Neural crest cell (in vitro differentiated cells): ENCODE results near the gene EYS. TPM values are rescaled to one million over a fixed set of nuclear protein-coding genes. Genes with fewer than 3 reads are reported as not detected.
"Not testable (repeated sequence)": the region's sequence is repeated elsewhere in the genome, so short reads cannot be mapped to it uniquely, and the experiment has no call there.

Source experiments
- DNase-seq: peaks from one replicate; pipeline ENCODE4 v3.0.0; 2021; ENCODE audit warnings: low read depth, mixed read lengths, low spot score
- H3K27ac Mint-ChIP-seq: one replicate; pipeline ENCODE4 v1.8.0; 2021; ENCODE audit warnings: mild to moderate bottlenecking, mixed read lengths; ENCODE audit not compliant: unreplicated experiment
- H3K27me3 Mint-ChIP-seq: 2 replicates; pipeline ENCODE4 v1.8.0; 2021; ENCODE audit warnings: low read depth, mild to moderate bottlenecking, mixed read lengths
- H3K36me3 Mint-ChIP-seq: 2 replicates; pipeline ENCODE4 v1.8.0; 2021; ENCODE audit warnings: low read depth, mild to moderate bottlenecking, mixed read lengths
- H3K4me1 Mint-ChIP-seq: 2 replicates; pipeline ENCODE4 v1.8.0; 2021; ENCODE audit warnings: mixed read lengths
- H3K4me3 Mint-ChIP-seq: one replicate; pipeline ENCODE4 v1.8.0; 2021; ENCODE audit warnings: mild to moderate bottlenecking, mixed read lengths
- H3K9me3 Mint-ChIP-seq: 2 replicates; pipeline ENCODE4 v1.8.0; 2021; ENCODE audit warnings: mixed read lengths
- CTCF ChIP-seq: fragments of 200-600 bp; sonication (generic); conservative IDR thresholded peaks from 2 replicates; pipeline ENCODE4 v1.5.0; 2021; ENCODE audit warnings: antibody characterized with exemption, mild to moderate bottlenecking
- total RNA-seq: library from RNA; stranded (reverse); gene quantifications from 2 replicates; pipeline ENCODE4 v1.2.1, GENCODE V29; 2021

Gene EYS
- total RNA-seq, 1 donor from 2014 or later = 0.40 TPM

GRCh38 chr6:64034291-64034690 lies 1672.7 kb downstream of the EYS start:
- TF ChIP-seq CTCF = no peak
- no peak overlapping the region for H3K4me3 Mint-ChIP-seq
- H3K4me1 Mint-ChIP-seq = no peaks in the 10 kb centered on the region
- no peaks in the 10 kb centered on the region for H3K36me3 Mint-ChIP-seq
- no peak overlapping the region for H3K27ac Mint-ChIP-seq
- no peaks in the 10 kb centered on the region for H3K9me3 Mint-ChIP-seq
- DNase-seq = no peak
- H3K27me3 Mint-ChIP-seq = no peaks in the 10 kb centered on the region

- DNase-seq, H3K36me3 Mint-ChIP-seq: not testable (repeated sequence)
Observed at GRCh38 chr6:64030950-64031618, 1675.9 kb downstream of the EYS start.

GRCh38 chr6:64023693-64024092 lies 1683.3 kb downstream of the EYS start:
- no peaks in the 10 kb centered on the region for H3K27me3 Mint-ChIP-seq
- no peak for TF ChIP-seq CTCF
- H3K27ac Mint-ChIP-seq = no peak overlapping the region
- no peak for DNase-seq
- H3K9me3 Mint-ChIP-seq = peaks cover 4% of the 10 kb centered on the region
- no peaks in the 10 kb centered on the region for H3K4me1 Mint-ChIP-seq
- H3K36me3 Mint-ChIP-seq = peaks cover 8% of the 10 kb centered on the region
- H3K4me3 Mint-ChIP-seq = no peak overlapping the region

More at GRCh38 chr6:64030950-64031618, 1675.9 kb downstream of the EYS start:
- not testable (repeated sequence) for H3K27ac Mint-ChIP-seq, H3K9me3 Mint-ChIP-seq, H3K27me3 Mint-ChIP-seq, H3K4me3 Mint-ChIP-seq, H3K4me1 Mint-ChIP-seq

- H3K27ac Mint-ChIP-seq = no peak overlapping the region
- no peak for TF ChIP-seq CTCF
- no peaks in the 10 kb centered on the region for H3K27me3 Mint-ChIP-seq
Observed at GRCh38 chr6:64014595-64014994, 1692.4 kb downstream of the EYS start.

GRCh38 chr6:64013011-64013410 lies 1694.0 kb downstream of the EYS start:
- H3K9me3 Mint-ChIP-seq = no peaks in the 10 kb centered on the region
- peaks cover 14% of the 10 kb centered on the region for H3K4me1 Mint-ChIP-seq
- no peak for DNase-seq
- H3K4me3 Mint-ChIP-seq = no peak overlapping the region
- H3K27ac Mint-ChIP-seq = peak overlapping the region; percentile 15
- TF ChIP-seq CTCF = no peak
- no peaks in the 10 kb centered on the region for H3K27me3 Mint-ChIP-seq
- no peaks in the 10 kb centered on the region for H3K36me3 Mint-ChIP-seq

More at GRCh38 chr6:64014595-64014994, 1692.4 kb downstream of the EYS start:
- Mint-ChIP-seq H3K4me1 (peaks cover 14% of the 10 kb centered on the region), H3K4me3 (no peak overlapping the region), H3K36me3 (no peaks in the 10 kb centered on the region), H3K9me3 (no peaks in the 10 kb centered on the region)
- DNase-seq = no peak

- Mint-ChIP-seq H3K4me1 (peaks cover 14% of the 10 kb centered on the region), H3K36me3 (peaks cover 3% of the 10 kb centered on the region), H3K27me3 (no peaks in the 10 kb centered on the region), H3K9me3 (peaks cover 3% of the 10 kb centered on the region), H3K27ac (peak overlapping the region; percentile 15), H3K4me3 (no peak overlapping the region)
- DNase-seq = peak; percentile 28
- TF ChIP-seq CTCF = peak; percentile 83
Observed at GRCh38 chr6:64012351-64013001, 1694.5 kb downstream of the EYS start.
